ENCODE measurements around the gene HOXD11. TPM values are rescaled to one million over a fixed set of nuclear protein-coding genes. Genes with fewer than 3 reads are reported as not detected.

HOXD11 gene
- total and polyA plus RNA-seq, 8 donors = not detected

- Histone ChIP-seq H3K27ac (peak overlapping the region in 4 of 5 donors; percentile 42 to 80 (median 76)), H3K9me3 (peaks cover 0 to 25% (median 2%) of the 10 kb centered on the region in 4 donors), H3K4me3 (peak overlapping the region; percentile 35 to 46 (median 40)), H3K4me1 (peaks cover 16 to 53% (median 35%) of the 10 kb centered on the region in 4 donors), H3K27me3 (peaks cover 52 to 100% (median 93%) of the 10 kb centered on the region in 3 donors), H3K36me3 (no peaks in the 10 kb centered on the region)
- WGBS, 5 donors = 12 to 16% (median 14%) methylated on average over 15 of the region's 15 CpGs
- intact Hi-C loops (cut with DNase I; ENCODE audit: low total_unique reads) = no loop called here
- TF ChIP-seq POLR2A (IDR thresholded peaks at IDR 0.05) (no peak), POLR2AphosphoS5 (IDR thresholded peaks at IDR 0.05) (no peak), CTCF (IDR thresholded peaks at IDR 0.05) (no peak), EP300 (IDR thresholded peaks at IDR 0.05) (no peak)
- DNase-seq = no peak
Measured at GRCh38 chr2:176130957-176131847, 24.1 kb downstream of the HOXD11 start.

GRCh38 chr2:176131848-176132158, 24.7 kb downstream of the HOXD11 start:
- H3K4me3 ChIP-seq = peak overlapping the region in 1 of 4 donors; percentile 35
- H3K27me3 ChIP-seq = peaks cover 56 to 100% (median 93%) of the 10 kb centered on the region in 3 donors
- H3K9me3 ChIP-seq = peaks cover 0 to 25% (median 2%) of the 10 kb centered on the region in 4 donors
- no peak for DNase-seq
- intact Hi-C loops (cut with DNase I; ENCODE audit: low total_unique reads) = no loop called here
- peak overlapping the region in 1 of 5 donors; percentile 75 for H3K27ac ChIP-seq
- H3K36me3 ChIP-seq = no peaks in the 10 kb centered on the region
- 18 to 28% (median 21%) methylated on average over 4 of the region's 4 CpGs for WGBS, 5 donors
- TF ChIP-seq POLR2AphosphoS5 (IDR thresholded peaks at IDR 0.05) (no peak), EP300 (IDR thresholded peaks at IDR 0.05) (no peak), POLR2A (IDR thresholded peaks at IDR 0.05) (no peak), CTCF (IDR thresholded peaks at IDR 0.05) (no peak)
- H3K4me1 ChIP-seq = peaks cover 18 to 59% (median 41%) of the 10 kb centered on the region in 4 donors

- H3K9me3 ChIP-seq = peaks cover 0 to 25% (median 2%) of the 10 kb centered on the region in 4 donors
- no peaks in the 10 kb centered on the region for H3K36me3 ChIP-seq
- WGBS, 5 donors = 9 to 17% (median 10%) methylated on average over 33 of the region's 33 CpGs
- H3K27me3 ChIP-seq = peaks cover 58 to 100% (median 99%) of the 10 kb centered on the region in 3 donors
- peak overlapping the region; percentile 13 to 35 (median 20) for H3K4me3 ChIP-seq
- DNase-seq = no peak
- peaks cover 20 to 58% (median 43%) of the 10 kb centered on the region in 4 donors for H3K4me1 ChIP-seq
- intact Hi-C loops (cut with DNase I; ENCODE audit: low total_unique reads) = no loop called here
- H3K27ac ChIP-seq = peak overlapping the region in 1 of 5 donors; percentile 42
- no peak for TF ChIP-seq POLR2AphosphoS5 (IDR thresholded peaks at IDR 0.05)
- no peak for TF ChIP-seq POLR2A (IDR thresholded peaks at IDR 0.05)
- no peak for TF ChIP-seq CTCF (IDR thresholded peaks at IDR 0.05)
- TF ChIP-seq EP300 (IDR thresholded peaks at IDR 0.05) = no peak
Measured at GRCh38 chr2:176132205-176133171, 25.4 kb downstream of the HOXD11 start.

GRCh38 chr2:176133389-176133788, 26.3 kb downstream of the HOXD11 start:
- H3K4me1 ChIP-seq = peaks cover 20 to 52% (median 40%) of the 10 kb centered on the region in 4 donors
- H3K9me3 ChIP-seq = peaks cover 0 to 26% (median 2%) of the 10 kb centered on the region in 4 donors
- DNase-seq = no peak
- no peak overlapping the region for H3K4me3 ChIP-seq
- no peak overlapping the region for H3K27ac ChIP-seq
- H3K27me3 ChIP-seq = peaks cover 58 to 100% (median 100%) of the 10 kb centered on the region in 3 donors
- no peaks in the 10 kb centered on the region for H3K36me3 ChIP-seq
- no peak for TF ChIP-seq CTCF (IDR thresholded peaks at IDR 0.05)
- no peak for TF ChIP-seq EP300 (IDR thresholded peaks at IDR 0.05)
- no peak for TF ChIP-seq POLR2A (IDR thresholded peaks at IDR 0.05)
- TF ChIP-seq POLR2AphosphoS5 (IDR thresholded peaks at IDR 0.05) = no peak
- intact Hi-C loops (cut with DNase I; ENCODE audit: low total_unique reads) = no loop called here

Data from stomach (tissue), 9 donors.